ENCODE results near the gene HYI.
"Not testable (repeated sequence)": the region's sequence is repeated elsewhere in the genome, so short reads cannot be mapped to it uniquely, and the experiment has no call there.

HYI gene, protein sequence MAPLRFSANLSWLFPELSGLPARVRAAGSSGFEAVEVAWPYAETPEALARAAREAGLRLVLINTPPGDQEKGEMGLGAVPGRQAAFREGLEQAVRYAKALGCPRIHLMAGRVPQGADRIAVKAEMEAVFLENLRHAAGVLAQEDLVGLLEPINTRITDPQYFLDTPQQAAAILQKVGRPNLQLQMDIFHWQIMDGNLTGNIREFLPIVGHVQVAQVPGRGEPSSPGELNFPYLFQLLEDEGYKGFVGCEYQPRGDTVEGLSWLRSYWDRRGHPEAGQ

DNA sequence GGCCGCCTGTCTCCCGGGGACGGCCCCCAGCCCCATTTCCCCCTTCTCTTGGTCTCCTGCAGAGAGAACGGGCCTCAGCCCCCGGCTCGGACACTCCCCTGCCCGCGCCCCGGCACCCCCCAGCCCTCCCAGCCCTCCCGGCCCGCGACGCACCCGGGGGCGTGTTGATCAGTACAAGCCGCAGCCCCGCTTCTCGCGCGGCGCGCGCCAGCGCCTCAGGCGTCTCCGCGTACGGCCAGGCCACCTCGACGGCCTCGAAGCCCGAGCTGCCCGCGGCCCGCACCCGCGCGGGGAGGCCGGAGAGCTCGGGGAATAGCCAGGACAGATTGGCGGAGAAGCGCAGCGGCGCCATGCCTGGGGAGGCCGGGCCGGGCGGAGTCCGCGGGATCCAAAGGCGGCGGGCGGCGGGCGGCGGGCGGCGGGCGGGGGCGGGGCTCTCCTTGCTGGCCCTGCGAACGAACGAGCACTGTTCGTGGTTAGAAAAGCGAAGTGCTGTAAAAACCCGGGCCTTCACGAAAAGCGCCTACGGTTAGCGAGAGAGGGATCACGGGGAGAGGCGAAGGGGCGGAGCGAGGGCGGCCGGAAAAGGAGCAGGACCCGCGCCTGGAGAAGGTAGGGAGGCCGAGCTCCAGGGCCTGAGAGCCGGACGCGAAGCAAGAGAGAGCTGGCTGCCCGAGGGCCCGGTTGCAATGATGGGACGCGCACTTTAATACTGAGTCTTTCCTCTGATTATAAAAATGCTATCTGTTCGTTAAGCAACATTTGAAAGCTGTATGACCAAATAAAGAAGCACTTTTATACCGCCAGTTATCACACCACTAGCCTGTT is at the start of gene HYI:
Gene HYI (minus strand): TSS at position 490 of the 828 bp plus-strand sequence. CDS start 138 bp downstream, at position 352.
- DNase-seq = peak; percentile 54 to 61

DNA sequence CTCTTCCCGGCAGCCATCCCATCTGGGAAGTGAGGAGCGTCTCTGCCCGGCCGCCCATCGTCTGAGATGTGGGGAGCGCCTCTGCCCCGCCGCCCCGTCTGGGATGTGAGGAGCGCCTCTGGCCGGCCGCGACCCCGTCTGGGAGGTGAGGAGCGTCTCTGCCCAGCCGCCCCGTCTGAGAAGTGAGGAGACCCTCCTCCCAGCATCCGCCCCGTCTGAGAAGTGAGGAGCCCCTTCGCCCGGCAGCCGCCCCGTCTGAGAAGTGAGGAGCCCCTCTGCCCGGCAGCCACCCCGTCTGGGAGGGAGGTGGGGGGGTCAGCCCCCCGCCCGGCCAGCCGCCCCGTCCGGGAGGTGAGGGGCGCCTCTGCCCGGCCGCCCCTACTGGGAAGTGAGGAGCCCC is 48.1 kb upstream of the HYI start:
- not testable (repeated sequence) for DNase-seq

DNA sequence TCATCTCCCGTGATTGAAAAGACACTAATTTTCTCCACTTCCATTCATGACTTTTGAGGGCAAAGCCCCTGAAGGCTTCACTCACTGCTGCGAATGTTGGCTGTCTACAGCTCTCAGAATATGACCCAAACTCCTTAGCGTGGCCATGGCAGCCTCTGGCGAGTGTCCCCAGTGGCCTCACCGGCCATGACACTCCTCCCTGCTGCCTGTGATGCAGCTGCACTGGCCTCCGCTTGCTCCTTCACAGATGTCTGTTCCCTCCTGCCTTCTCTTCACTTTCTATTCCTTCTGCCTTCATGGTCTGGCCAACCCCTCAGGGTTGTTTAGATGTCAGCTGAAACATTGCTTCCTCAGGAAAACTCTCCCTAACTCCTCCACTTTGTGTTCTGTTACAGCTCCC is 46.2 kb upstream of the HYI start:
- DNase-seq = no peak

GRCh38 chr1:43495204-43495603 is 41.5 kb upstream of the HYI start:
- DNase-seq = no peak

DNA sequence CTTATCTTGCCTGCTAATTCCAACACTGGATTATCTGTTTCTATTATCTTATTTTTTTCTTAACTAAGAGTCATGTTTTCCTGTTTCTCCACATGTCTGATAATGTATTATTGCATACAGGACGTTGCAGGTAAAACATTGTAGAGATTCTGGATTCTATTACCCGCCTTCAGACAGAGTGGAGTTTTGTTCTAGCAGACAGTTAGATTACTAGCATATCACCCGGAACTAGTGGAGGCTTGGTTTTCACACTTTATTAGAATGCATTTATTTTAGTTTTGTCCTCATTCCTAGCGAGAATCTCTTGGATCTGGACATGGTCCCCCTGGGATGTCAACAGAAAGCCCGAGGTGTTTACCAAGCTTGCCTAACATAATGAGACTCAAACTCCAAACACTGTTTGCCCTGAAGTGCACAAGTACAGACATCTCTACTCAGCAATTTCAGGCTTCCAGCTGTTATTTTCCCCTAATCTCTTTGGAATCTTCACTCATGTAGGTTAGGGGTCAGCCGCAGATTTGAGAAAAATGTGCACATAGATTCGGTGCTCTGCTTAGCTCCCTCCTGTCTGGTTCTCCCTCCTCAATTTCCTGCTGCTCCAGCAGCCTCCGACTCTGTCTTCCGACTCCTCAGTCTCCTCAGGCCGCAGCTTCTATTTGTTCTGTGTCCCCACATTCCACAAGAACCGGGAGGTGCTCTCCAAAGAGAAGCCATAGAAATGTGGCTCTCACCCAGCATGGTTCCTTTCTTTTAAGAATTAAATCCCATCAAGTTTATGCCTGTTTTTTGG is 40.1 kb upstream of the HYI start:
- DNase-seq = no peak

GRCh38 chr1:43492826-43493225 is 39.1 kb upstream of the HYI start:
- no peak for DNase-seq

DNA sequence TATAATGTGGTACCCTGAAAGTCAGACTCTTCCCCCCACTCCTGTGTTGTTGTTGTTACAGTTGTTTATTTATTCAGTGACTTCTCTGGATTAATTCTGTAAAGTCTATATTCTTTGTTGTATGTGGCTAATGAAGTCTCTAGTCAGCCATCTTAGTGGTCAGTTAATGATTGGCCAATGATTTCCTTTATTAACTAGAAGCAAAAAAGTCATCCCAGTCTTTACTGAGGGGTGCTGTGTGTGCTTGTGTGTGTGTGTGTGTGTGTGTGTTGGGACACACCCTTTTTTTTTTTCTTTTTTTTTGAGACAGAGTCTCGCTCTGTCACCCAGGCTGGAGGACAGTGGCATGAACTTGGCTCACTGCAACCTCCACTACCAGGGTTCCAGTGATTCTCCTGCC is 37.3 kb upstream of the HYI start:
- no peak for DNase-seq

DNA sequence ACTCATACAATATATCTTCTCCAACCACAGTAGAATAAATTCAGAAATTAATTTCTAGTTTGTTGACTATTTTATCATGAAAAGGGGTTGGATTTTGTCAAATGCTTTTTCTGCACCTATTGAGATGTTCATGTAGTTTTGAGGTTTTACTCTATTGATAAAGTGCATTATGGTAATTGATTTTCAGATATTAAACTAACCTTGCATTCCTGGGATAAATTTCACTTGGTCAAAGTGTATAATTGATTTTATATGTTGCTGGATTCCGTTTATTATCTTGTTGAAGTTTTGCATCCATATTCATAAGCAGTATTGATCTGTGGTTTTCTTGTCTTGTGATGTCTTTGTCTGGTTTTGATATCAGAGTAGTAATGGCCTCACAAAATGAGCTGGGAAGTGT is 34.4 kb upstream of the HYI start:
- no peak for DNase-seq

GRCh38 chr1:43484367-43484766 is 30.6 kb upstream of the HYI start:
- DNase-seq = no peak

DNA sequence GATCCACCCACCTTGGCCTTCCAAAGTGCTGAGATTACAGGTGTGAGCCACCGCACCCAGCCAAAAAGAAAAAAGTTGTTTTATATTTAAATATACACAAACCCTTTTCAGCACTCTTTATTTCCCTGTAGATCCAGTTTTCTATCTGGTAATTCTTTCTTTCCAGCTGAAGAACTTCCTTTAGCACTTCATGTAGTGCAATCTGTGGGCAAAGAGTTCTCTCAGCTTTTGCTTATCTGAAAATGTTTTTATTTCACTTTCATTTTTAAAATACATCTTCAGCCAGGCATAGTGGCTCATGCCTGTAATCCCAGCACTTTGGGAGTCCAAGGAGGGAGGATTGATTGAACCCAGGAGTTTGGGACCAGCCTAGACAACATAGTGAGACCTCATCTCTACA is 28.5 kb upstream of the HYI start:
- DNase-seq = no peak

- no peak for DNase-seq
Measured at GRCh38 chr1:43481491-43481890, 27.8 kb upstream of the HYI start.

DNA sequence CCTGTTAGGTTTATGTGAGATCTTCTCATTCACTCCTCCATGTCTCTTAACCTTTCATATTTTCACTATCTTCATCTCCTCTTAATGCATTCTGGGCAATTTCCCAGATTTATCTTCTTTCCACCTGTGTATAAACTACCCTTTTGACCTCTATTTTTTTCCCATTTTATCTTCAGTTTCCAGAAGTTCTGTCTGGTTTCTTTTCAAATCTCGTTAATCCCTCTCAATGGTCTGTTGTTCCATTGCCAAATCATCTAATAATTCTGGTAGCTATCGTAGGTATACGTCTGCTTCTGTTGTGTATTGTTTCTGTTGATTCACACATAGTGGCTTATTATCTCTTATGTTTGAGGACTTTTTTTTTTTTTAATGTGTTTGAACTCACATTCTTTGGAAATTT is 25.7 kb upstream of the HYI start:
- no peak for DNase-seq

DNA sequence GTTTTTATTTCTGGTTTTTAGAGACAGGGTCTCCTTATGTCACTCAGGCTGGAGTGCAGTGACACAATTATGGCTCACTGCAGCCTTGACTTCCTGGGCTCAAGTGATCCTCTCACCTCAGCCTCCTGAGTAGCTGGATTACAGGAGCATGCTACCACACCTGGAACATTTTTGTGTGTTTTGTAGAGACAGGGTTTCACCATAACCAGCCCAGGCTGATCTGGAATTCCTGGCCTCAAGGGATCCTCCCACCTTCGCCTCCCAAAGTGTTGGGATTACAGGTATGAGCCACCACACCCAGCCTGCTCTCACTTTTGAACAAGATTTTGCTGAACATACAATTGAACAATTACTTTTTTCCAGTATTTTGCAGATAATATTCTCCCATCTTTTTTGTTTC is 24.0 kb upstream of the HYI start:
- DNase-seq = no peak

GRCh38 chr1:43475611-43476401 is 22.1 kb upstream of the HYI start:
- DNase-seq = not testable (repeated sequence)

- no peak for DNase-seq
Measured at GRCh38 chr1:43473463-43473862, 19.7 kb upstream of the HYI start.

DNA sequence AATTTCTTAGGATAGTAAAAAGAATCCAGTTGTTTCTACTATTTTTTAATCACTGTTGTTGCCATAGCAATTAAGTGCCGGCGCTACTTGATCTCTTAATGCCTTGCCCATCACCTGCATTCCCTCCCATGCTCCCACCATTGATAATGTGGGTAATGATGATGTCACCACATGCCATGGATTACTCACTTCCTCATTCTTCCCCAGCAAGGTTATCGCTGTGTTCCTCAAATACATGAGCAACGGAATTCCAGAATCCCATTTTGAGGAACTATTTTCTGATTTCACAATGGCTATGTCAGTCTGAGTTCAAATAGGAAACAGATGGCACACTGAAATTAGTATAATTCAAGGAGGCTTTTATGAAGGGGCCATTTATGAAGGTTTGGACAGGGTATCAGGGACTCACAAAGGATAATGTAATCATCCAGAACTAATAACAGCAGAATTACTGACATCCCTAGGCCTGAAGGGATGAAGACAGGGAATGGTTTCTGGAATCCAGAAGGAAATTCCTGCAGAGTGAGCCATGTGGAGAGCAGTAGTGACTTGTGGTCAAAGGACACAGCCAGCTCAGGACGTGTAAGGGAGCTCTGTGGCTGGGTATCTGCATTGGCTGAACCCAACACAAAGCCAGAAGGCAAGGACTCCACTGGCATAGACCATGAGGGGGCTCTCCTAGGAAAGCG is 18.9 kb upstream of the HYI start:
- DNase-seq = not testable (repeated sequence)

- DNase-seq = no peak
Measured at GRCh38 chr1:43472087-43472462, 18.3 kb upstream of the HYI start.

DNA sequence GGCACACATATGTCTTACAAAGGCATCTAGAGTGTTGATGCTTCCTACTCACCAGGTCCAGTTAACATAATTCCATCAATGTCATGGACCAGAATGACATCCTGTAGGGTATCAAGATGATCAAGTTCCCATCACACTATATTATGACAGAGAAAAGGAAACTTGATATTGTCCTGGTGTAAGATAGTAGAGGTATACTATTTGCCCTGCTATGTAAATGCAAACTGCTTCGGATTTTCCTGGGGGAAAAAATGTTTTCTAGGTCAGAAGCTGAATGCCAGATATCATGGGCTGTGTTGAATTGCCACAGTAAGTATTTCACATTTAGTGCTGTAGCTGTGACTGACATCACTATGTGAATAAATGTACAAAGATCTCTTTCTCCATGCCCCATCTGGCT is 16.2 kb upstream of the HYI start:
- DNase-seq = no peak

- no peak for DNase-seq
Measured at GRCh38 chr1:43468414-43468813, 14.7 kb upstream of the HYI start.

GRCh38 chr1:43466403-43466802 is 12.7 kb upstream of the HYI start:
- no peak for DNase-seq

DNA sequence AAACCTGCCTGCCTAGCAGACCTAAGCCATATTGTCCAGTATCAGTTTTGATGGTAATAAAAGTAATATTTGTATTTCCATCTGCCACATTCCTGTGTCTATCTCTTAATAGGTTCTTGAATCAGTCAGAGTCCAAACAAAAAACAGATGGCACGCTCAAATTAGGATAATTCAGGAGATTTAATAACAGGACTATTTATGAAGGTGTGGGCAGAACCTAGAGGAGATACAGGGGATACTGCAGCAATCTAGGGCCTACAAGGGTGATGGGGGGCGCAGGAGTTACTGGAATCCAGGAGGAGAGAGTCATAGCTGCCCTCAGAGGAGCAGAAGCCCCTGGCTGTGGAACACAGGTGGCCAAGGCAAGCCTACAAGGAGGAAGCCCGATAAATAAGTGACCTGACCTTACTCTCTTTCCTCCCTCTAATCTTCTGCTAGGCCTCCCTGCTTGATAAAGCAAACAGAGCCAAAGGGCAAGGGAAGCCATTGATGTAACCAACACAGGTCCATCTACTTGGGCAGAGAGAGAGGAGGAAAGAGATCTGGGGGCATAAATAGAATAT is 11.9 kb upstream of the HYI start:
- no peak for DNase-seq

All from stimulated activated CD4-positive, alpha-beta T cell treated with anti-CD3 and anti-CD28 coated beads, Interleukin-4, amount 100 ng/mL, for 4 hours (primary cell).